Activated CD8-positive, alpha-beta memory T cell treated with anti-CD3 and anti-CD28 coated beads for 24 hours (primary cell): ENCODE data around the gene PCDH1.
"Not testable (repeated sequence)": the region's sequence is repeated elsewhere in the genome, so short reads cannot be mapped to it uniquely, and the experiment has no call there.

Experiments
- DNase-seq: peaks from one replicate; pipeline ENCODE4 v3.0.0-alpha.2; 2020

PCDH1 gene

DNA sequence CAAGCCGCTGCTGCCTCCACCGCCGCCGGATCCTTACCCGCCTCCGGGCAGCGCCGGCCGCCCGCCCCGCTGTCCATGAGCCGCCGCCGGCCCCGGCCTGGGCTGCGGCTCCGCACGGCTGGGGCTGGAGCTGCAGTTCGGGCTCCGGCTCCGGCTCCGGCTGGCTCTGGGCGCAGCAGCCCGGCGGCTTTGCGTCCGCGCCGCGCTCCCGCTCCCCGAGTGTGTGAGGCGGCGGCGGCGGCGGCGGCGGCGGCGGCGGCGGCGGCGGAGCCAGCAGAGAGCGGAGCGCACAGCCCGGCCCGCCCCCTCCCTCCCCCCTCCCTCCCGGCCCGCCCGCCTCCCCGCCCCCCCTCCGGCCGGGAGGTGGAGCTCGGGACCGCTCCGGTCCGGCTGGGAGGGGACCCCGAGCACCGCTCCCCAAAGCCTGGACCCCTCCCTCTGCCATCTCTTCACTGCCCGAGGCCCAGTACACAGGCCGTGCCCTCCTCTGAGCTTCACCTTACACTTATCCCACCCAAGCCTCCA, at the start of gene PCDH1:
PCDH1 (minus strand) TSS at position 225 of the 525 bp plus-strand sequence; CDS start at position 77, 148 bp downstream.
- DNase-seq, result no peak

DNA sequence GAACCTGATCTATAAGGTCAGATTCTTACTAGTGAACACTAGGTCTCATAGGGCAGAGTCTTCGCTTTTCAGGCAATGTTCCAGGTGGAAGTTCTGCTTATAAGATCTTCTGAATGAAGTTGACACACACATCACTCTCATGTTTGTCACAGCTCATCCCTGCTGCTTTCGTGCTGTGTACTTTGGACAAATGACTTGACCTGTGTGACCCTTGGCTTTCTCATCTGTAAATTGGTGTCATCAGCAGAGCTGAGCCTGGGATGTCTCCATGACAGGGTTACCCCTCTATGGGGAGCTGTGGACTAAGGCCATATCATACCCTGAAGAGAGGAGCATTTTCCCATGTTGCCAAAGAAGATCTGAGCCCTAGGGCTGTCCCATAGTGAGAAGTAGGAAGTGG, 48.2 kb upstream of the PCDH1 start:
- DNase-seq, result no peak

DNA sequence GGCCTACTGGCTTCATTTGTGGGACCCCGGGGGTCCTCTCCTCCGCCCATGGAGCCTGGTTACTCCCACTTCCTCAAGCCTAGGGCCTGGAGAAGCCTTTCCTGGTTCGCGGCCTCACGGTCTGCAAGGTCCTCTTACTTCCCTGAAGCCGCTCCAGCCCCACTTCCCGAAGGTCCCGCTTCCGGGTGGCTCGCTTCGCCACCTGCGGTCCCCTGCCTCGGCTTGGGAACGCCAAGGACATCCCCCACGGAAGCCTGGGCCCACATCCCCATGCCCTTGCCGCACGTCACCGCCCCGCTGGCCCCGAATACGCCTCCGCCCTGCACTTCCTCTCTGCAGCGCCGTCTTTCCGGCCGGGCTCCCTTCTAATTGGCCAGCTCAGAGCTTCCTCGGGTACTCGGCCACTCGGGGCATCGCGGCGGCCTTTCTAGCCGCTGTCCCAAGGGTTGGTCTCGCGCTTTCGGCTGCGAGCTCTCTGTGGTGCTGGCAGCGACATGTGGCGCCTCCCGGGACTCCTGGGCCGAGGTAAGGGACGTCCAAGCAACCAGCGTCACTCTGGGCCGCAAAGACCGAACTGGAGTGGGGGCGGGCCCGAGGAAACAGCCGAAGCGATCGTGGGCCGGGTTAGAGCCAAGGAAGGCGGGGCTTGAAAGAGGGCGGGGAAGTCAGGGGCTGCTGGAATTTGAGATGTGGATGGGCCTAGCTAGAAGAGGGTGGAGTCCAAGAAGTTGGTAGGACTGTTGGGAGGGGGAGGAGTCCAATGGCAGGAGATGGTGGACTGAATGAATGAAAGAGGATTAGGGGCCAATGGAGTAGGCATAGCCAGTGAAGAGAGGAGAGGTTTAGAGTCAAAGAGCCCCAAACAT, 45.5 kb upstream of the PCDH1 start, which contains the start of gene DELE1:
DELE1 (plus strand) TSS at position 424 of the 866 bp plus-strand sequence; CDS start at position 495, 71 bp downstream.
- peak; percentile 97 for DNase-seq

DNA sequence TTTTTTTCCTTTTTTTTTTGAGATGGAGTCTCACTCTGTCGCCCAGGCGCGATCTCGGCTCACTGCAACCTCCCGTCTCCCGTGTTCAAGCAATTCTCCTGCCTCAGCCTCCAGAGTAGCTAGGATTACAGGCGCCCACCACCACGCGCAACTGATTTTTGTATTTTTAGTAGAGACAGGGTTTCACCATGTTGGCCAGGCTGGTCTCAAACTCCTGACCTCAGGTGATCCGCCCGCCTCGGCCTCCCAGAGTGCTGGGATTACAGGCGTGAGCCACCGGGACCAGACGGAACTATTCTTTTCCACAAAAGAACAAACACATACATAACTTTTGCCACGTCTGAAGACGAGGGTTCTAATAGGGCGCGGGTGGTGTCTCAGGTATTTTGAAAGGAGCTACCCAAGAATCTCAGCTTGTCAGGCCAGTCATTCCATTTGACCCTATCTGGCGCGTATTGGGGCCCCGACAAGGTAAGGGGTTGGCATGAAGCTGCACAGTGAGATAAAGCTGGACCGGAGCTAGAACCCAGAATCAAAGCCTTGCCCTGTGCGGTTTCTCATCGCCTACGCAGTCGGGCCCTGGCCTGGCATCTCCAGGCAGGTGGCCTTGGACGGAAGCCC, 44.7 kb upstream of the PCDH1 start:
- not testable (repeated sequence) for DNase-seq

DNA sequence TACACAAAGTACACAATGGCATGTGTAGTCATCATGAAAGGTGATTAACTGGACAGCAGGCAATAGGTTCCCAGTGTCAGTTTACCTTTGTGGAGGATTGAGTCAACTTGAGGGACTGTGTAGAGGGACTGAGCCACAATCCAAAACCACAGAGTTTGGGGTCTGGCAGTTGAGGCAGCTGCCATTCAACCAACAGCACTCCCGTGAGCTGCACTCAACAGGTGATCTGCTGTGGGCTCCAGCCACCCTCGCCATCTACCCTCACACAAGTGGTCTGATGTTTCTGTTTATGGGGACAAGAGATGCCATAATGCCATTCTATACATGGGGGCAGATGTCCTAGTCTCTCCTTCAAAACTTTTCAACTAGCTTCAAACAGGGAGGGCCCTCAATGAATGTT, 42.6 kb upstream of the PCDH1 start:
- DNase-seq, result no peak

DNA sequence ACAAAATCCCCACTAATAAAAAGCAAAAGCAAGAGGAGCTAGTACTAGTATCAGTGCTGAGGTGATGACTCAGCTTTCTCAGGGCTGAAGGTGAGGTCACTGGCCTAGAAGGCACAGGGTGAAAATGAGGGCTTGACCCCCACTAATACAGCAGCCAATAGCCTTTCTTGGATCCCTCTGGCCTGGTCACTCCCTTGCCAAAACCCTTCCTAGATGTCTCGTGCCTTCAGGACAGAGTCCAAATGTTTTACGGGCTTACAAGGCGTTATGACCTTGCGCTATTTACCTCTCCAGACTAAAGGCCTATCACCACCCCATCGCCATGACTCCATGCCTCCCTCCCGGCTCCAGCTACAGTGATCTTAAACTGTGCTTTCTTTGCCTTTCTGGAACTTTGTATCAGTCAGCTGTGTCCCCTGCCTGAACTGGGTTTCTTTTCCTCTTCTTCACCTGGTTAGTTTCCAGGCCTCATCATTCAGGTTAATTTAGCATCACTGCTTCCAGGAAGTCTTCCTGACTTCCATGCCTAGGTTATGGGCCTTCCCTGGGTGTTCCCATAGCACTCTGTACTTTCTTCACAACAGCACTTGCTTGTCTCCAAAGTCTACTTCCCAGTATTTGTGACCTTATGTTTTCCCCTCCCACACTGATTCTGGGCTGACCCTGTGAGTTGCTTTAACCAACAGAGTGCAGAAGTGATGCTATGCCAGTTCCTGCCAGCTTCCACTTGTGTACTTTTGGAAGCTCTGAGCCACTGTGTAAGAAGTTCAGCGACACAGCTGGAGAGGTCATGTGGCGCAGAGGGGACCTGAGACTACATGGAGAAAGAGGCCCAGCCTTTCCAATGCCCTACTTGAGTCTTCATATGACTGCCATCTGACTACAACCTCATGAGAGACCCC, 41.3 kb upstream of the PCDH1 start:
- DNase-seq, result no peak

DNA sequence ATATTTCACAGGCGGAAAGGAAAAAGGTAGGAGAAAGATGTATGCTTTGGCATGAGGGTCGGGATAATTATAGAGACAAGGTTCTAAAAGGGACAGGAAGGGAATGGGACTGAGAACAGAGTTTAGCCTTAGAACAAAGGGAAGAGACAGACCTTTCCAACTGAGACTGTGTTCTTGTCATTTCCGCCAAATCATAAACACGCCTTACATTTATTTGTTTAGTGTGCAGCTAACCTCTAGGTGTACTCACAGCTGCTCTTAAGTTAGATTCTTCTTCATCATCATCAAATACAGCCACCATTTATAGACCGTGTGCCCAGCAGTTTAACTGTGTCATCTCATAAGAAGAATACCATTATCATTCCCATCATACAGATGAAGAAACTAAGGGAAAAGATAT, 39.5 kb upstream of the PCDH1 start:
- DNase-seq, result no peak

DNA sequence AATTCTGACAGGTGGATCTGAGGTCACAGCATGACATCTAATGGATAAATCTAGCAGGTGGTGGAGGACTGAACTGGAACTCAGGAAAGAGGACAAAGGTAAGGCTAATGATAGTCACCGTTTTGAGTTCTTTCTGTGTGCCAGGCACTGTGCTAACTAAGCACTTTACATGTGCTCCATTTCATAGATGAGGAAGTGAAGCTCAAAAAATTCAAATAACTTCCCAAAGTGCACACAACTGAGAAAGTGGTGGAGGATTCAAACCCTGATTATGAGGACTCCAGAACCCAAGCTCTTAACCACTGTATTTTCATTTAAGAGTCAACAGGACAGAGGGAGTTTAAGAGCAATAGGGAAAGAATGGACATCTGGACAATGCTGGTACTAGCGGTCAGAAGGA, 38.3 kb upstream of the PCDH1 start:
- DNase-seq, result no peak

DNA sequence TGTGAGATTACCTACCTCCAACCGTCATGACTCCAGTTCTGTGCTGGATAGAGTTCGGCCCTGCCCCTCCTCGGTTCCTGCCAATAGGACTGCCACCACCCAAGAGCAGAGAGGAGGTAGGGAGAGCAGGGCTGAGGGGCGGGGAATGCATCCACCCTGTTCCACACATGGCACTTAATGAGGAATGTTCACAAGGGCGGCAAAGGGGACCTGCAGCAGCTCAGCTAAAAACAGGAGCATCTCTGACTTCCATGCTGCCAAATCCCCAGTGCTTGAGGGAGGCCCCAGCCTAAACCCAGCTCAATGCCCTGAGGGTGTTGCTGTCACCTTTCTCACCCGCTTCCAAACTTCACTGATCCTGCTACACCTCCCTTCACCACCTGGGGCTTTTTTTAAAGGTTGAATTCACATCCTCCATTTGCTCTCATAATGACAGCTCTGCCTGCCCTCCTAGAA, 37.7 kb upstream of the PCDH1 start:
- DNase-seq, result peak; percentile 38

DNA sequence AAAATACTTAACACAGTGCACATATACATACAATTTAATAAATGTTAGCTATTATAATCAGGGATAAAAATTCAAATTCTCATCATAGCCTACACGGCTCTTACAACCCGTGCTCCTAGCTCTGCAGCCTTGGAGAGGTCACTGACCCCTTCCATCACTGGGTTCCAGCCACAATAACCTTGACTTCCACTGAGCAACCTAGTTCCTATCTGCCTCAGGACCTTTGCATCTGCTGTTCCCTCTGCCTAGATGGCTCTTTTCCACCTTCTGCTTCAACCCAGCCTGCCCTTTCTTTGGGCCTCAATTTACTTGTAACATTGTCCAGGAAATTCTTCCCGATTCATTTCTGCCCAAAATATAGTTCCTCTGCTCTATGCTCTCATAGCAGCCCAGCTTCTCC, 36.6 kb upstream of the PCDH1 start:
- DNase-seq, result peak; percentile 24

DNA sequence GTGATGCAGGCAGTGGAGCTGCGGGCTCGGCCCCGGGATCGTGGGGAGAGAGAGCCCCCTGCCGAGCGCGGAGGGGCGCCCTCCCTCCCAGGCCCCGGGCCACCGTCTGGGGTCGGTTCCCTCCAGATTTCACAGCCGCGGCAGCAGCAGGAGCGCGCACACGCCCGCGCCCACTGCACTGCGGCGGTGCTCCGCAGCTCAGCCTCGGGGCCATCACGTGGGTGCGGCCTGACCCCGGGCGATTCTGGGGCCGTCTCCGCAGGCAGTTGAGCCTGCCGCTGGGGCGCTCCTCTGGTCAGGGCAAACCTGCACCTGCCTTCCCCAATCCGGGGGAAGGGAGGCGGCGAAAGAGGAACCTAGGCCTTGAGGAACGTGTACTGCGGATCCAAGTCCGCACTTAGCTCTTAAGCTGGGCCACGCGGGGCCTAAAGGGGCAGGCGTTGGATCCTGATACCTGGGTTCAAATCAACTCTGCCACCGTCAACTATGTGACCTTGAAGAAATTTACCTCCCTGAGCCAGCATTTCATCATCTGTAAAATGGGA, 36.1 kb upstream of the PCDH1 start:
- DNase-seq, result peak; percentile 66

DNA sequence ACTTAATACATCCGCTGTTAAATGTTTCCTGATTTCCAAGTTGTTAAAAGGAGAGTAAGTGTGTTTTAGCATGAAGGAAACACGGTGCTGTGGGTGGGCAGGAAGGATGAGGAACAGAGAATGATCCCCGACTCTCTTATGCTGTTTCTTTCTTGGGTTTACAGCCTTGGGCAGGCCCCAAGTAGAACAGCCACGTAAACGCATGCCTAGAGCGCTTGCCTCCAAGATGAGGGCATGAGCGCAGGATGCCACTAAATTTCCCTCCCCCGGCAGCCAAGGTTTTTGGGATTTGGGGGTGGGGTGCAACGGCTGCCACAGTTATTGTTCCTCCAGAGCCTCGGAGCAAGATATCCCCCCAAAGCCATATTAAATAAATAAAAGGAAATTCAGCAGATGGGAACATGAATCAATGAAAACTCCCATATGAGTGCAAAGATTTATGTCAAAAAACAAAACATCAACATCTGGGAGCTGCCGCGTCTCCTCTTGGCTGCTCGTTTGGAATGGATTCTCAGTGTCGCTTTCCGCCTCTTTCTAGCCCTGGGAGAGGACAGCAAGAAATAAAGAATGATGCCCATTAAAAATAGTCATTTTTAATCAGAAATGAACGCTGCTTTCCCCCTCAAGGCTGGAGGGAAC, 35.5 kb upstream of the PCDH1 start:
- DNase-seq, result no peak

DNA sequence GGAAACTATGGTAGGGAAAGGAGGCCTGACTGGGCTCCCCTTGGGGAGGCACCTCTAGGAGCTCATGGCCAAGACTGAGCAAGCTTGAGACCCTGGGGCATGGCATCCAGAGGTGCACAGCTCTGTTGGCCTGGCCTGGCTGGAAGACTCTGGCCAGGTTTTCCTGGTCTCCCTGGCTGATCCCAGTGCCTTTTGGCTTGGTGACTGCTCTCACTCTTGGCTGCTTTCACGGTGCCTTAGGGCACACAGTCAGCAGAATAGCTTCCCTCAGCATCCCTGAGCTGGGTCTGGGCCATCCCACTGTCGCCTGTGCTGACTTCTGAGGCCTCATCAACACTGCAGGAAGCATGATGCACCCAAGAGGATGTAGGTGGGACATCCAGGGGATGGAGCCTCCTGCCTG, 32.1 kb upstream of the PCDH1 start:
- DNase-seq, result no peak

DNA sequence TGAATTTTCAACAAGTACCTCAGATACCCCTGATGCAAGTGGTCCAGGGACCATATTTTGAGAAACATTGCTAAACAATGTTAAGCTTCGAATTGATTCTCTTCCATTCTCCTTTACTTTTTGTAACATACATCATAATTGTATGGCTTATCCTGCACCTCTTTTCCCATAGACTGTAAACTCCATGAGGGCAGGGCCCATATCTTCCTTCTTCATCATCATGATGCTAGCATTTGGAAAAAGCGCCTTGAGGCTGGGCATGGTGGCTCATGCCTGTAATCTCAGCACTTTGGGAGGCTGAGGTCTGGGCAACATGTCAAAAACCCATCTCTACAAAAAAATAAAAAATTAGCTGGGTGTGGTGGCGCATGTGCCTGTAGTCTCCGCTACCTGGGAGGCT, 31.0 kb upstream of the PCDH1 start:
- no peak for DNase-seq

DNA sequence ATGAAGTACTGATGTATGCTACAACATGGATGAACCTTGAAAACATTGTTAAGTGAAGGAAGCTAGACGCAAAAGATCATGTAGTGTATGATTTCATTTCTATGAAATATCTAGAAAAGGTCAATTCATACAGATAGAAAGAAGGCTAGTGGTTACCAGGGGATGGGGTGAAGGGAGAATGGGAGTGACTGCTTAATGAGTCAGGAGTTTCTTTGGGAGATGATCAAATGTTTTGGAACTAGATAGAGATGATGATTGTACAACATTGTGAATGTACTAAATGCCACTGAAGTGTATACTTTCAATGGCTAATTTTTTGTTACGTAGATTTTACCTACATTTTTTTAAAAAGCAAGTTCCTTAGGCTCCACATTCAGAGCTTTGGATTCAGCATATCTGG, 30.6 kb upstream of the PCDH1 start:
- DNase-seq, result no peak

DNA sequence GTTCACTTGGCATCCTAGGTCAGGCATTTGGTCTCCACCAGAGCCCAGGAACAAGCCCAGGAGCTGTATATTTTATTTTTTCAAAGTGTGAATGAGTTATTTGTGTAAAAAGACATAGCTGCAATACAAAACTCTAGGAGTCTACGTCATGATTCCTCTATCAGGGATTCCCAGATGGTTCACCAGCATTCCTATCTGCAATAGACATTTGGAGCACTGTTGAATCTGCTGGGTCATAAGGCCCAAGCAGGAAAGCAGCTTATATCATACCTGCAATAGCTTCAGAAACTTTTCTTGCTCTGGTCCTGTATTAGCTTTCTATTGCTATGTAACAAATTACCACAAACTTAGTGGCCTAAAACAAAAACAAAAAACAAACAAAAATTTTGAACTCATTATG, 28.8 kb upstream of the PCDH1 start:
- DNase-seq, result no peak

DNA sequence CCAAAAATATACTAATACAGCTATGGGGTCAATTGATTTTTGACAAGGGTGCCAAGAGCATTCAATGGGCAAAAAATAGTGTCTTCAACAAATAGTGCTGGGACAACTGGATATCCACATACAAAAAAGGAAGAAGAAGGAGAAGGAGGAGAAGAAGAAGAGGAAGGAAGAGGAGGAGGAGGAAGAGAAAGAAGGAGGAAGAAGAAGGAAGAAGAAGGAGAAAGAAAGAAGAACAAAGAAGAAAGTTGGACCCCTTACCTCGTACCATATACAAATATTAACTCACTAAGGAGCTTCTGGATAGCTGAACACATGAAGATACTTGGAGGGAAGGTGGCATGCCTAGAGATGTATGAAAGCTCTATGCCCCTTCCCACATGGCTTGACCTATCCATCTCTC, 28.3 kb upstream of the PCDH1 start:
- no peak for DNase-seq

DNA sequence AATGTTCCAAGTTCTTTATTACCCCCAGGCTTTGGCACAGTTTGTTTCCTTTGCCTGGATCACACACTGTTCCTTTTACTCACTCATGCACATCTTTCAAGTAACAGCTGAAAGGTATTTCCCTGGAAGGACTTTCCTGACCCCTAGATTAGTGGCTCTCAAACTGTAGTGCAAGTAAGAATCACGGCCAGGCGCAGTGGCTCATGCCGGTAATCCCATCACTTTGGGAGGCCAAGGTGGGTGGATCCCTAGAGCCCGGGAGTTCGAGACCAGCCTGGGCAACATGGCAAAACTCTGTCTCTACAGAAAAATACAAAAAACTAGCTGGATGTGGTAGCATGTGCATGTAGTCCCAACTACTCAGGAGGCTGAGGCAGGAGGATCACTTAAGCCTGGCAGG, 26.3 kb upstream of the PCDH1 start:
- DNase-seq, result no peak

DNA sequence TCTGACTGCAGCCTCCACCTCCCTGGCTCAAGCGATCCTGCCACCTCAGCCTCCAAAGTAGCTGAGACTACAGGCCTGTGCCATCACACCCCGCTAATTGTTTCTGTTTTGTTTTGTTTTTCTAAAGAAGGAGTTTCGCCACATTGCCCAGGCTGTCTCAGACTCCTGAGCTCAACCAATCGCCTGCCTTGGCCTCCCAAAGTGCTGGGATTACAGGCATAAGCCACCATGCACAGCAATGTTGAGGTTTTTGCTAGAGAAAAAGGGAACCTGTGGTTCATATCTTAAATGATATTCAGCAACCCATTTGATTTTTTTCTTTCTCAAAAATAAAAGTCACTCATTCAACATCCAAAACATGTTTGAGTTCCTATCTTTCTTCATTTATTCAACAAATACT, 25.1 kb upstream of the PCDH1 start:
- DNase-seq, result no peak

DNA sequence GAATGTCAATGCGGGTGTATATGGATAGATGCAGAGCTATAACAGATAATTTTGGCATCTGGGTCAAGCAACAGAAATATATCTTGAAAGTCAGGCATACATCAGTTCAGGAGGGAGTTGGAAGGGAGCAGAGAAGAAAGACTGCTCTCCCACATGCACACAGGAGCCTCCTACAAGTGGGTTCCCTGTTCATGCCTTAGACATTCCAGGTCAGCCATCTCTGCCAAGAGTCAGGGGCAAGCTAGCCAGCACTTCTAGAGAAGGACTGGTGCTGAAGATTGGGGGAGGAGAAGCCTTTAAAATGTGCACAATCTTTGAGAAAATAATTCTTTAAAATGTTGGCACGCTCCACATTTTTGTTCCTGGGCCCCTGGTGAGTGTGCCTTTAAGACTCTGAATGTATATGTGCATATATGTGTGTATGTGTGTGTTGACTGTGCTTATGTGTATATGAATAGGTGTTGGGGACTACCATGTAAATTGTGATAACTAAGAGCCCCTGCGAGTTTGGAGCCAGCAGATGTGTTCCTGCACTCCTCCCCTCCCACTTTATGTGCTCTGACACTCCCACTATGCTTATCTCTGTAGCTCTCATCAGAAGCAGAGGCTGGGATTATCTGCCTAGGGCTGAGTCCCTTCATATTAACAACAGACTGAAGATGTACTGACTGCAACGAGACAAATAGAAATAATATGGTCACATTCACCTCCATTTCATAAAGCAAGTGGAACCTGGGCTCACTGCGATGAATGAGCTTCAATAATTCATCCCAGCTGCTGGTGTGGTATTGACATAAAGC, 24.0 kb upstream of the PCDH1 start:
- no peak for DNase-seq

DNA sequence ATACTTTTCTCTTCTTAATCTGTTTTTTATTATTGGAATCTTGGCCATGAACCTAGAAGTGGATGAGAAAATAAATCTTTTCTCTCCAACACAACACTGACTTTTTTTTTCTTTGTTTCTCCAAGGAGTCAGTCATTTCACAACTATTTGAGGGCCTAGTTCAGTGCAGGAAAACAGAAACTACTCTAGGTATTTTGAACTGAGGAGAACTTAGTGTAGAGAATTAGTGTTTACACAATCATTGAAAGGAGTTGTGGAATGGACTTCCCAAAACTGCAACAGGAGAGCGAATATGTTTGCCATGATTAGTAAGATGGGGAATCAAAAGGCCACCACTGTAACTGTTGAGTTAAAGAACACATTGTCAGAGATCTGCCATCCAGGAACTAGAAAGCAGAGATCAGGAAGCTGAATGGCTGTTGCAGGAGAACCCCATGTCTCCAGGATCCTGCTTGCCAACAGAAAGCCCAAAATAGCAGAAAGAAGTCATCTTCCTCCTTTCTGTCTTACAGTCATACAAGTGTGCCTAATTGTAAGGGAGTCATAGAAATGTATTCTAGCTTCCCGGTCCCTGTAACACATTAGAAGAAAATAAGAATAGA, 20.3 kb upstream of the PCDH1 start:
- DNase-seq, result no peak
